SK-N-DZ (cell line): ENCODE measurements around the gene IL12RB1.
A peak's percentile ranks its signal among the peaks of the same experiment; 100 is the strongest.
"Not testable (repeated sequence)": the region's sequence is repeated elsewhere in the genome, so short reads cannot be mapped to it uniquely, and the experiment has no call there.

Experiments
- DNase-seq: peaks from one replicate; pipeline ENCODE4 v3.0.0-alpha.2; 2015; ENCODE audit warnings: low spot score

The IL12RB1 gene

GRCh38 chr19:18112989-18113478 is 26.3 kb upstream of the IL12RB1 start:
- DNase-seq: peak; percentile 76

- DNase-seq: no peak
These were observed 24.0 kb upstream of the IL12RB1 start for GRCh38 chr19:18110609-18111232.

- DNase-seq: no peak
These were observed 23.2 kb upstream of the IL12RB1 start for GRCh38 chr19:18109733-18110608.

- no peak for DNase-seq
These were observed 22.6 kb upstream of the IL12RB1 start for GRCh38 chr19:18109341-18109732.

GRCh38 chr19:18108897-18109296 is 22.2 kb upstream of the IL12RB1 start:
- DNase-seq: no peak

GRCh38 chr19:18107235-18107634 is 20.5 kb upstream of the IL12RB1 start:
- no peak for DNase-seq

- not testable (repeated sequence) for DNase-seq
These were observed 18.5 kb upstream of the IL12RB1 start for GRCh38 chr19:18105259-18105658.

GRCh38 chr19:18104793-18105131 is 18.0 kb upstream of the IL12RB1 start:
- no peak for DNase-seq

- no peak for DNase-seq
These were observed 16.3 kb upstream of the IL12RB1 start for GRCh38 chr19:18102916-18103542.

GRCh38 chr19:18101268-18101667 is 14.5 kb upstream of the IL12RB1 start:
- no peak for DNase-seq

- DNase-seq: peak; percentile 74
These were observed 14.0 kb upstream of the IL12RB1 start for GRCh38 chr19:18100710-18101109.

- no peak for DNase-seq
These were observed 12.9 kb upstream of the IL12RB1 start for GRCh38 chr19:18099623-18099995.

- DNase-seq: no peak
These were observed 12.3 kb upstream of the IL12RB1 start for GRCh38 chr19:18098891-18099622.

- no peak for DNase-seq
These were observed 11.5 kb upstream of the IL12RB1 start for GRCh38 chr19:18097993-18098890.

- DNase-seq: peak; percentile 57
These were observed 10.7 kb upstream of the IL12RB1 start, which contains the start of gene MAST3 for GRCh38 chr19:18097217-18097992. MAST3 (plus strand) TSS chr19:18097778; CDS start chr19:18097793, 15 bp downstream.

GRCh38 chr19:18096258-18096657 is 9.5 kb upstream of the IL12RB1 start:
- no peak for DNase-seq

- no peak for DNase-seq
These were observed 6.9 kb upstream of the IL12RB1 start for GRCh38 chr19:18093439-18094161.

GRCh38 chr19:18091217-18091608 is 4.5 kb upstream of the IL12RB1 start:
- no peak for DNase-seq

GRCh38 chr19:18090545-18091216 is 3.9 kb upstream of the IL12RB1 start:
- no peak for DNase-seq
